ENCODE results near the gene MAD1L1. TPM values are rescaled to one million over a fixed set of nuclear protein-coding genes. Genes with fewer than 3 reads are reported as not detected.

The MAD1L1 gene
- total RNA-seq, 1 experiment from 2014 or later: 43.8 TPM

GRCh38 chr7:2158331-2159175 lies 74.2 kb downstream of the MAD1L1 start:
- TF ChIP-seq SP1 (CRISPR knock-in tag; conservative IDR thresholded peaks at IDR 0.05): no peak
- POLR2A ChIA-PET: no interaction called here
- no peak for ATAC-seq
- Mint-ChIP-seq H3K36me3 (peaks cover 6% of the 10 kb centered on the region), H3K9me3 (no peaks in the 10 kb centered on the region), H3K27ac (peak overlapping the region; percentile 88), H3K4me3 (no peak overlapping the region), H3K27me3 (ENCODE audit: low read depth) (no peaks in the 10 kb centered on the region), H3K4me1 (peaks cover 25% of the 10 kb centered on the region)
- peak; percentile 10 for DNase-seq (ENCODE audit: low spot score)
- CTCF ChIA-PET: interaction anchor here (0.9 to 1.3 kb wide), 4 partner anchors 10 to 58 kb away, joined by 3 to 4 read pairs (median 4); no protein-coding TSS in a partner anchor

DNA sequence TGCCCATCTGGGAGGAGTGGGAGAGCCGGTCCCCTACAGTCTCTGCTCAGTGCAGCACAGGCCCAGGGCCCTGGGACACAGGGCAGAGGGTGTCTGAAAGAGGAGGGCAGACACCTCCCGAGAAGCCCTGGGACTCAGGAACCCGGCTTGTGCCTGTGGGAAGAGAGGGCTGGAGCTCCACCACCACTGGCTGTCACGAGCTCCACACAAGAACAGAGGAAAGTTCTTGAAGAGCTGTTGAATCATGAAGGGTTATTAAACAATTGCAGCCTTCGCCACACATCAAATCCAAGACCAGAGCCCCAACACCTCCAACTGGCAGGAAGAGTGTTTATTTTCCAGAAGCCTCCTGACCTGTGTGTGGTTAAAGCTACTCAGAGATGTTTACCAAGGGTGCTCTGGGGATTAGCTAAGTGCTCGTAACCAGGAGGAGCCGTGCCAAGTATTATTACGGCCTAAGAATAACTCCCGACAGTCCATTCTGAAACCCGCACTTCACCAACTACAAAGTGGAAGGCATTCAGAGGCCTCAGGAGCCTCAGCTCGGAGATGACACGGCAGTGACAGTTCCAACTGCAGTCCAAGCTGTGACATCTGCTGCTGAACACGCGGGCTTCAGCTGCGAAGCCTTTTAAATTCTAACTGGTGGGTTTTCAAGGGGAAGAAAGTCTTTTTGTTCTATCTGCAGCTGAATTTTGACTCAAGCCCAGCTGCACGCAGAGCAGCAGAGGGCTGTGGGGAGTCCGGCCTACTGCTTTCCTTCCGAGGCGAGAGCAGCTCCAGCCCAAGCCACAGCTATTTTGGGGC lies 75.1 kb downstream of the MAD1L1 start:
- Mint-ChIP-seq H3K4me1 (peaks cover 17% of the 10 kb centered on the region), H3K36me3 (peaks cover 4% of the 10 kb centered on the region; the same call in 1 of the 2 replicates), H3K9me3 (no peaks in the 10 kb centered on the region), H3K27me3 (ENCODE audit: low read depth) (no peaks in the 10 kb centered on the region), H3K4me3 (no peak overlapping the region), H3K27ac (peak overlapping the region; percentile 53)
- ATAC-seq (no peak), DNase-seq (ENCODE audit: low spot score) (peak; percentile 8)
- CTCF ChIA-PET: interaction anchor here (0.9 to 1.2 kb wide), 2 partner anchors 10 to 11 kb away, joined by 3 read pairs; no protein-coding TSS in a partner anchor
- TF ChIP-seq MAX (CRISPR knock-in tag; IDR thresholded peaks at IDR 0.05) (no peak), ATF1 (CRISPR knock-in tag; IDR thresholded peaks at IDR 0.05) (no peak), ZNF281 (CRISPR knock-in tag; IDR thresholded peaks at IDR 0.05) (no peak)
- POLR2A ChIA-PET: no interaction called here

GRCh38 chr7:2156756-2157472 lies 75.8 kb downstream of the MAD1L1 start:
- no peak for DNase-seq (ENCODE audit: low spot score)
- Mint-ChIP-seq H3K9me3 (no peaks in the 10 kb centered on the region), H3K27me3 (ENCODE audit: low read depth) (no peaks in the 10 kb centered on the region), H3K4me3 (no peak overlapping the region), H3K36me3 (peaks cover 4% of the 10 kb centered on the region; the same call in 1 of the 2 replicates), H3K27ac (peak overlapping the region; percentile 53), H3K4me1 (peaks cover 12% of the 10 kb centered on the region)
- ChIA-PET CTCF (interaction anchor here (0.6 to 1.2 kb wide), 2 partner anchors 9 to 1165 kb away, joined by 3 read pairs; no protein-coding TSS in a partner anchor), POLR2A (no interaction called here)
- TF ChIP-seq, protein P1, sequence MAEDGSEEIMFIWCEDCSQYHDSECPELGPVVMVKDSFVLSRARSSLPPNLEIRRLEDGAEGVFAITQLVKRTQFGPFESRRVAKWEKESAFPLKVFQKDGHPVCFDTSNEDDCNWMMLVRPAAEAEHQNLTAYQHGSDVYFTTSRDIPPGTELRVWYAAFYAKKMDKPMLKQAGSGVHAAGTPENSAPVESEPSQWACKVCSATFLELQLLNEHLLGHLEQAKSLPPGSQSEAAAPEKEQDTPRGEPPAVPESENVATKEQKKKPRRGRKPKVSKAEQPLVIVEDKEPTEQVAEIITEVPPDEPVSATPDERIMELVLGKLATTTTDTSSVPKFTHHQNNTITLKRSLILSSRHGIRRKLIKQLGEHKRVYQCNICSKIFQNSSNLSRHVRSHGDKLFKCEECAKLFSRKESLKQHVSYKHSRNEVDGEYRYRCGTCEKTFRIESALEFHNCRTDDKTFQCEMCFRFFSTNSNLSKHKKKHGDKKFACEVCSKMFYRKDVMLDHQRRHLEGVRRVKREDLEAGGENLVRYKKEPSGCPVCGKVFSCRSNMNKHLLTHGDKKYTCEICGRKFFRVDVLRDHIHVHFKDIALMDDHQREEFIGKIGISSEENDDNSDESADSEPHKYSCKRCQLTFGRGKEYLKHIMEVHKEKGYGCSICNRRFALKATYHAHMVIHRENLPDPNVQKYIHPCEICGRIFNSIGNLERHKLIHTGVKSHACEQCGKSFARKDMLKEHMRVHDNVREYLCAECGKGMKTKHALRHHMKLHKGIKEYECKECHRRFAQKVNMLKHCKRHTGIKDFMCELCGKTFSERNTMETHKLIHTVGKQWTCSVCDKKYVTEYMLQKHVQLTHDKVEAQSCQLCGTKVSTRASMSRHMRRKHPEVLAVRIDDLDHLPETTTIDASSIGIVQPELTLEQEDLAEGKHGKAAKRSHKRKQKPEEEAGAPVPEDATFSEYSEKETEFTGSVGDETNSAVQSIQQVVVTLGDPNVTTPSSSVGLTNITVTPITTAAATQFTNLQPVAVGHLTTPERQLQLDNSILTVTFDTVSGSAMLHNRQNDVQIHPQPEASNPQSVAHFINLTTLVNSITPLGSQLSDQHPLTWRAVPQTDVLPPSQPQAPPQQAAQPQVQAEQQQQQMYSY (CRISPR knock-in tag; IDR thresholded peaks at IDR 0.05): no peak
- no peak for ATAC-seq

- no peak overlapping the region for H3K4me3 Mint-ChIP-seq
- no peak overlapping the region for H3K27ac Mint-ChIP-seq
- ChIA-PET POLR2A (no interaction called here), CTCF (interaction anchor here (0.5 kb wide), 1 partner anchor 1254 kb away, joined by 7 read pairs; no protein-coding TSS in a partner anchor)
- ATAC-seq: no peak
- peaks cover 22% of the 10 kb centered on the region for H3K4me1 Mint-ChIP-seq
- no peaks in the 10 kb centered on the region for H3K27me3 Mint-ChIP-seq (ENCODE audit: low read depth)
- H3K36me3 Mint-ChIP-seq: no peaks in the 10 kb centered on the region
- no peak for TF ChIP-seq ZNF416 (CRISPR knock-in tag; IDR thresholded peaks at IDR 0.05)
- TF ChIP-seq STAT6 (CRISPR knock-in tag; conservative IDR thresholded peaks at IDR 0.05; ENCODE audit: low read depth): no peak
- TF ChIP-seq, protein P2, sequence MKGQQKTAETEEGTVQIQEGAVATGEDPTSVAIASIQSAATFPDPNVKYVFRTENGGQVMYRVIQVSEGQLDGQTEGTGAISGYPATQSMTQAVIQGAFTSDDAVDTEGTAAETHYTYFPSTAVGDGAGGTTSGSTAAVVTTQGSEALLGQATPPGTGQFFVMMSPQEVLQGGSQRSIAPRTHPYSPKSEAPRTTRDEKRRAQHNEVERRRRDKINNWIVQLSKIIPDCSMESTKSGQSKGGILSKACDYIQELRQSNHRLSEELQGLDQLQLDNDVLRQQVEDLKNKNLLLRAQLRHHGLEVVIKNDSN (CRISPR knock-in tag; IDR thresholded peaks at IDR 0.05): no peak
- TF ChIP-seq CREB1 (CRISPR knock-in tag; IDR thresholded peaks at IDR 0.05): no peak
- TF ChIP-seq CREM (CRISPR knock-in tag; IDR thresholded peaks at IDR 0.05): no peak
- no peak for TF ChIP-seq SOX15 (CRISPR knock-in tag; IDR thresholded peaks at IDR 0.05)
- TF ChIP-seq ZBTB21 (CRISPR knock-in tag; IDR thresholded peaks at IDR 0.05; ENCODE audit: borderline replicate concordance): no peak
- TF ChIP-seq USF2 (CRISPR knock-in tag; IDR thresholded peaks at IDR 0.05): no peak
- no peaks in the 10 kb centered on the region for H3K9me3 Mint-ChIP-seq
- DNase-seq (ENCODE audit: low spot score): no peak
Observed at GRCh38 chr7:2154831-2155230, 77.9 kb downstream of the MAD1L1 start.
